ENCODE measurements around the gene CSMD2. TPM values are rescaled to one million over a fixed set of nuclear protein-coding genes. Genes with fewer than 3 reads are reported as not detected.

CSMD2 gene
- total RNA-seq, 1 experiment from 2014 or later = 2.8 TPM

DNA sequence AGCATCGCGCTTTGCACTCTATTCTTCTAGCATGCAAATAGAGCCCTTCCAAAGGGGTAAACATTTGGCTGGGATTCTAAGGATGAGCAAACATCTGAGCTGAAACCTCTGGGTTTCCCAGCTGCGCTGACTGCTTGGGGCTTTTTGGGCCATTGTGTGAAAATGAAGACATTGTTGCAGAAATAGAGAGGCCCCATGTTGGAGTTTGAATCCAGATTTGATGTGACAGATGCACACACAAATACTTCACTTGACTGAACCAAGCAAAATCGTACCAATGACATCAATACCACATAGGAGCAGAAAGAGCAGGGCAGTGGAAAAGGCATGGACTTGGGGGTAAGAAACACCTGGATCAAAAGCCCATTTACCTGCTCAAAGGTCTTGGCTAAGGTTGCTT lies 445.7 kb downstream of the CSMD2 start:
- no TSS peak for BruUV-seq (replicated peaks)
- DNase-seq (ENCODE audit: low spot score) = no peak
- TF ChIP-seq, protein P1, sequence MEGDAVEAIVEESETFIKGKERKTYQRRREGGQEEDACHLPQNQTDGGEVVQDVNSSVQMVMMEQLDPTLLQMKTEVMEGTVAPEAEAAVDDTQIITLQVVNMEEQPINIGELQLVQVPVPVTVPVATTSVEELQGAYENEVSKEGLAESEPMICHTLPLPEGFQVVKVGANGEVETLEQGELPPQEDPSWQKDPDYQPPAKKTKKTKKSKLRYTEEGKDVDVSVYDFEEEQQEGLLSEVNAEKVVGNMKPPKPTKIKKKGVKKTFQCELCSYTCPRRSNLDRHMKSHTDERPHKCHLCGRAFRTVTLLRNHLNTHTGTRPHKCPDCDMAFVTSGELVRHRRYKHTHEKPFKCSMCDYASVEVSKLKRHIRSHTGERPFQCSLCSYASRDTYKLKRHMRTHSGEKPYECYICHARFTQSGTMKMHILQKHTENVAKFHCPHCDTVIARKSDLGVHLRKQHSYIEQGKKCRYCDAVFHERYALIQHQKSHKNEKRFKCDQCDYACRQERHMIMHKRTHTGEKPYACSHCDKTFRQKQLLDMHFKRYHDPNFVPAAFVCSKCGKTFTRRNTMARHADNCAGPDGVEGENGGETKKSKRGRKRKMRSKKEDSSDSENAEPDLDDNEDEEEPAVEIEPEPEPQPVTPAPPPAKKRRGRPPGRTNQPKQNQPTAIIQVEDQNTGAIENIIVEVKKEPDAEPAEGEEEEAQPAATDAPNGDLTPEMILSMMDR (conservative IDR thresholded peaks at IDR 0.05; ENCODE audit: low read depth, low read length) = no peak
- no peak for TF ChIP-seq EZH2 (IDR thresholded peaks at IDR 0.05; ENCODE audit: borderline replicate concordance, low read depth, low read length, poor library complexity, severe bottlenecking)
- CTCF ChIA-PET = no interaction called here
- Histone ChIP-seq H3K4me1 (ENCODE audit: insufficient read depth, low read length, poor library complexity, severe bottlenecking) (no peaks in the 10 kb centered on the region), H3K27ac (ENCODE audit: low read depth, low read length, poor library complexity, severe bottlenecking) (no peak overlapping the region), H3K4me3 (ENCODE audit: low read depth, low read length, poor library complexity, severe bottlenecking) (no peak overlapping the region), H3K9me3 (ENCODE audit: low read depth, low read length, poor library complexity, severe bottlenecking) (no peaks in the 10 kb centered on the region), H3K36me3 (ENCODE audit: insufficient read depth, low read length, poor library complexity, severe bottlenecking) (no peaks in the 10 kb centered on the region), H3K27me3 (replicated peaks; ENCODE audit: insufficient read depth, low read depth, low read length, poor library complexity) (no peaks in the 10 kb centered on the region)
- POLR2A ChIA-PET (ENCODE audit: low non-redundant PET) = no interaction called here
- intact Hi-C loops (cut with micrococcal nuclease; ENCODE audit: unreplicated experiment) = no loop called here

DNA sequence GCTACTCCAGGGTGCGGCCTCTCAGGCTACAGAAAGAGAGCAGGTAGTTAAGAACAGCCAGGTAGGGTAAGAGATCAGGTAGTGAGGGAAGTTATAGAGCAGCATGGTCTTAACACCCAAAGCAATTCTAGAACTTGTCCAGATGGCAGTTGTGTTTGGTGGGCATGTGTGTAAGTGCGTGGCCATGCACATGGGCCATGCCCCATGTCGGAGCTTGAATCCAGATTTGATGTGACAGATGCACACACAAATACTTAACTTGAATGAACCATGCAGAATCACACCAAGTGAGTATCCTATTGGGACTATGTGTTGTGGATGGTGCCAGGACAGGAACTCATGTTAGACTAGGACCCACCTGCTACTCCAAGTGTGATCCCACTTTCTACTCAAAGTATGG lies 446.8 kb downstream of the CSMD2 start:
- Histone ChIP-seq H3K4me1 (ENCODE audit: insufficient read depth, low read length, poor library complexity, severe bottlenecking) (no peaks in the 10 kb centered on the region), H3K27ac (ENCODE audit: low read depth, low read length, poor library complexity, severe bottlenecking) (no peak overlapping the region), H3K36me3 (ENCODE audit: insufficient read depth, low read length, poor library complexity, severe bottlenecking) (no peaks in the 10 kb centered on the region), H3K9me3 (ENCODE audit: low read depth, low read length, poor library complexity, severe bottlenecking) (no peaks in the 10 kb centered on the region), H3K4me3 (ENCODE audit: low read depth, low read length, poor library complexity, severe bottlenecking) (no peak overlapping the region), H3K27me3 (replicated peaks; ENCODE audit: insufficient read depth, low read depth, low read length, poor library complexity) (no peaks in the 10 kb centered on the region)
- BruUV-seq (replicated peaks) = no TSS peak
- ChIA-PET POLR2A (ENCODE audit: low non-redundant PET) (no interaction called here), CTCF (no interaction called here)
- DNase-seq (ENCODE audit: low spot score) = no peak
- intact Hi-C loops (cut with micrococcal nuclease; ENCODE audit: unreplicated experiment) = no loop called here
- no peak for TF ChIP-seq EZH2 (IDR thresholded peaks at IDR 0.05; ENCODE audit: borderline replicate concordance, low read depth, low read length, poor library complexity, severe bottlenecking)
- TF ChIP-seq, protein P1 (conservative IDR thresholded peaks at IDR 0.05; ENCODE audit: low read depth, low read length) = no peak

DNA sequence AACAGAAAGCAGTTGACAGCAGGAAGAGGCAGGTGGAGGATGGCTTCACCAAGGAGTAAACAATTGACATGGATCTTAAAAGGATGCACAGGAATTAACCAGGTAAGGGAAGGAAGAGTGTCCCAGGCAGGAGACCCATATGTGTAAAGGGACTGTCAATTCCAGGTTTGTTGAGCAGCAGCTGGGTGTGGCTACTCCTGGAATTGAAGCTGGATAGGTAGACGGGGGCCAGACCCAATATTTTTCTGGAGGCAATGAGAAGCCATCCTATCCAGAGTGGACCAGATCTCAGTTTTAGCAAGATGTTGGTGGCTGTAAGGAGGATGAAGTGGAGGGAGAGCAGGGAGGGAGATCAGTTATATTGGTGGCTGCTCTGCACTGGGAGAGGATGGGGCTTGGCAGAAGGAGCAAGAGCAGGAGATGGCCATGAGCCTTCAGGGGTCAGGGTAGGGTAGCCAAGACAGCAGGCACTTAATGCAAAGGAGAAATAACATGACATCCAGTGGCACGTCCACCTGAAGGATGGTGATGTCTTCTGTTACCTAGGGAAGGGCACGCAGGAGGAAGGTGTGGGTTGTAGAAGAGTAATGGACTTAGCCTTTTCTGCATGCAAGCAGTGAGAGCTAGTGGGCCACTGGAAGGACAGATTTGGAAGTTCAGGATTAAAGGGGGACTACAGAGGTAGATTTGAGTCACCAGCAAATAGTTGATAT lies 447.9 kb downstream of the CSMD2 start:
- TF ChIP-seq, protein P1 (conservative IDR thresholded peaks at IDR 0.05; ENCODE audit: low read depth, low read length) = no peak
- TF ChIP-seq EZH2 (IDR thresholded peaks at IDR 0.05; ENCODE audit: borderline replicate concordance, low read depth, low read length, poor library complexity, severe bottlenecking) = no peak
- Histone ChIP-seq H3K4me3 (ENCODE audit: low read depth, low read length, poor library complexity, severe bottlenecking) (no peak overlapping the region), H3K9me3 (ENCODE audit: low read depth, low read length, poor library complexity, severe bottlenecking) (no peaks in the 10 kb centered on the region), H3K27me3 (replicated peaks; ENCODE audit: insufficient read depth, low read depth, low read length, poor library complexity) (no peaks in the 10 kb centered on the region), H3K27ac (ENCODE audit: low read depth, low read length, poor library complexity, severe bottlenecking) (no peak overlapping the region), H3K36me3 (ENCODE audit: insufficient read depth, low read length, poor library complexity, severe bottlenecking) (no peaks in the 10 kb centered on the region), H3K4me1 (ENCODE audit: insufficient read depth, low read length, poor library complexity, severe bottlenecking) (no peaks in the 10 kb centered on the region)
- BruUV-seq (replicated peaks) = no TSS peak
- intact Hi-C loops (cut with micrococcal nuclease; ENCODE audit: unreplicated experiment) = no loop called here
- ChIA-PET POLR2A (ENCODE audit: low non-redundant PET) (no interaction called here), CTCF (interaction anchor here (0.6 kb wide), 1 partner anchor 1458 kb away, joined by 3 read pairs; no protein-coding TSS in a partner anchor)
- no peak for DNase-seq (ENCODE audit: low spot score)
